T-cell (primary cell): Measurements from ENCODE around the gene FCRL4. TPM values are rescaled to one million over a fixed set of nuclear protein-coding genes. Genes with fewer than 3 reads are reported as not detected.

ENCODE experiments used
- ATAC-seq, 4 experiments: fragments of 200-7000 bp in 3 of 4; fragments of 150-1000 bp in 1 of 4; cut with Tn5 transposase; replicated peaks in 1 of 4; 1 replicate in 3 of 4; 2 replicates in 1 of 4; pipeline ENCODE4 v1.10.0; 2021; ENCODE audit warnings: moderate library complexity in 3 of 4, mild to moderate bottlenecking in 2 of 4, moderate number of reproducible peaks in 1 of 4
- CTCF ChIA-PET, 2 donors: fragments of 300-600 bp; sonication (Branson Sonifier 250); formaldehyde crosslinking; loops; one replicate each; lab custom pipeline; 2022; ENCODE audit warnings: antibody characterized with exemption in 2 of 2; lab: Charles Lee
- POLR2A ChIA-PET, 2 donors: fragments of 300-600 bp; sonication (Branson Sonifier 250); formaldehyde crosslinking; loops; one replicate each; lab custom pipeline; 2022; ENCODE audit warnings: antibody characterized with exemption in 2 of 2; lab: Charles Lee
- DNase-seq, 35 experiments: peaks; one replicate each; pipeline versions ENCODE4 v3.0.0 to v3.0.0-alpha.2; 2013 to 2023
- H3K27ac ChIP-seq: one replicate; pipeline ENCODE4 v1.5.1; 2013; ENCODE audit warnings: low read length
- H3K27me3 ChIP-seq, 2 experiments: replicated peaks in 1 of 2; 1 replicate in 1 of 2; 2 replicates in 1 of 2; pipeline versions ENCODE4 v1.6.1 to v1.7.0; 2013; ENCODE audit warnings: low read length in 1 of 2, mixed read lengths in 1 of 2; ENCODE audit not compliant: control insufficient read depth in 2 of 2, insufficient read depth in 2 of 2; ENCODE audit errors: extremely low read depth in 1 of 2
- H3K36me3 ChIP-seq, 2 donors: 1 replicate in 1 of 2; 2 replicates in 1 of 2; pipeline versions ENCODE4 v1.6.1 to v1.7.0; 2013; ENCODE audit warnings: low read length in 1 of 2; ENCODE audit not compliant: control insufficient read depth in 2 of 2, insufficient read depth in 1 of 2; ENCODE audit errors: extremely low read depth in 1 of 2
- H3K4me1 ChIP-seq, 2 experiments: 1 replicate in 1 of 2; 2 replicates in 1 of 2; pipeline versions ENCODE4 v1.6.1 to v1.7.0; 2013; ENCODE audit warnings: low read length in 2 of 2, mixed read lengths in 1 of 2; ENCODE audit not compliant: insufficient read depth in 2 of 2, control insufficient read depth in 1 of 2; ENCODE audit errors: extremely low read depth in 1 of 2
- H3K4me3 ChIP-seq, 2 donors: 1 replicate in 1 of 2; 2 replicates in 1 of 2; pipeline versions ENCODE4 v1.5.1 to v1.7.0; 2013; ENCODE audit warnings: mild to moderate bottlenecking in 2 of 2, low read length in 1 of 2, moderate library complexity in 1 of 2; ENCODE audit not compliant: control insufficient read depth in 1 of 2; ENCODE audit errors: extremely low read depth in 1 of 2
- H3K9me3 ChIP-seq: 2 replicates; pipeline ENCODE4 v1.7.0; 2013
- H3K27ac Mint-ChIP-seq, 2 donors: one replicate each; pipeline ENCODE4 v1.8.0; 2020 to 2021; ENCODE audit warnings: mild to moderate bottlenecking in 2 of 2, mixed read lengths in 2 of 2
- H3K27me3 Mint-ChIP-seq, 2 donors: one replicate each; pipeline ENCODE4 v1.8.0; 2021 to 2022; ENCODE audit warnings: mixed read lengths in 2 of 2
- H3K36me3 Mint-ChIP-seq: one replicate; pipeline ENCODE4 v1.8.0; 2021; ENCODE audit warnings: mixed read lengths
- H3K4me1 Mint-ChIP-seq, 3 donors: one replicate each; pipeline ENCODE4 v1.8.0; 2020 to 2022; ENCODE audit warnings: mixed read lengths in 3 of 3, mild to moderate bottlenecking in 1 of 3
- H3K4me3 Mint-ChIP-seq, 3 donors: one replicate each; pipeline ENCODE4 v1.8.0; 2020 to 2022; ENCODE audit warnings: mild to moderate bottlenecking in 3 of 3, mixed read lengths in 3 of 3, moderate library complexity in 3 of 3
- H3K9me3 Mint-ChIP-seq, 3 donors: one replicate each; pipeline ENCODE4 v1.8.0; 2020 to 2022; ENCODE audit warnings: mixed read lengths in 3 of 3
- WGBS: methylation state at CpG from one replicate; pipeline ENCODE4 v1.1.5; 2013; ENCODE audit warnings: missing lambda C conversion rate; ENCODE audit not compliant: insufficient coverage; 5-methylcytosine and 5-hydroxymethylcytosine counted together
- total RNA-seq, 35 experiments: library from RNA in 6 of 35; stranded (reverse) in 6 of 35; fragments of 120-200 nt in 1 of 35; gene quantifications; one replicate each; pipeline versions ENCODE4 v1.2.1 to v1.2.4 and lab custom pipeline; 2013 to 2026

Gene FCRL4
- total RNA-seq (under 1 TPM in 2 of 5 donors, not detected in 3; 0.07 to 0.15 TPM), total RNA-seq (lab: John Stamatoyannopoulos, UW) (0 to 0.57 (median 0.05) reads per million in 29 experiments)
- not detected for total RNA-seq (2013)

- Mint-ChIP-seq H3K27me3 (peaks cover 11 to 13% of the 10 kb centered on the region in 2 donors), H3K36me3 (no peaks in the 10 kb centered on the region), H3K4me1 (peaks cover 4 to 6% (median 4%) of the 10 kb centered on the region in 3 donors), H3K27ac (no peak within 1 kb of the TSS), H3K9me3 (no peaks in the 10 kb centered on the region), H3K4me3 (no peak within 1 kb of the TSS)
- POLR2A ChIA-PET, result no interaction called here
- CTCF ChIA-PET, result no interaction called here
- no CpG with 5 or more reads among the region's 2 CpGs for WGBS
- DNase-seq (no peak), ATAC-seq (no peak)
- Histone ChIP-seq H3K36me3 (no peaks in the 10 kb centered on the region), H3K27me3 (peaks cover 0 to 8% of the 10 kb centered on the region in 2 experiments), H3K27ac (no peak within 1 kb of the TSS), H3K4me1 (peaks cover 0 to 3% of the 10 kb centered on the region in 2 experiments), H3K9me3 (no peaks in the 10 kb centered on the region), H3K4me3 (no peak within 1 kb of the TSS)
These were observed at the start of gene FCRL4 for GRCh38 chr1:157597959-157598667. FCRL4 (minus strand) TSS chr1:157598085; CDS start chr1:157597944, 141 bp downstream.

GRCh38 chr1:157646144-157646543 is 48.3 kb upstream of the FCRL4 start:
- no peak overlapping the region for H3K4me3 Mint-ChIP-seq
- no peaks in the 10 kb centered on the region for H3K9me3 ChIP-seq
- POLR2A ChIA-PET, result no interaction called here

GRCh38 chr1:157641177-157641576 is 43.3 kb upstream of the FCRL4 start:
- no peaks in the 10 kb centered on the region for H3K9me3 ChIP-seq
- H3K27me3 Mint-ChIP-seq, result peaks cover 5 to 11% of the 10 kb centered on the region in 2 donors
- no peaks in the 10 kb centered on the region for H3K9me3 Mint-ChIP-seq
- WGBS, result 88% methylated on average over 1 of the region's 2 CpGs
- no peak overlapping the region for H3K4me3 Mint-ChIP-seq
- no peak overlapping the region for H3K27ac Mint-ChIP-seq
- H3K27ac ChIP-seq, result no peak overlapping the region
- DNase-seq (no peak), ATAC-seq (no peak)
- no peaks in the 10 kb centered on the region for H3K36me3 Mint-ChIP-seq
- H3K4me3 ChIP-seq, result no peak overlapping the region
- H3K36me3 ChIP-seq, result no peaks in the 10 kb centered on the region
- POLR2A ChIA-PET, result no interaction called here
- H3K4me1 ChIP-seq, result no peaks in the 10 kb centered on the region
- H3K4me1 Mint-ChIP-seq, result no peaks in the 10 kb centered on the region
- H3K27me3 ChIP-seq, result no peaks in the 10 kb centered on the region
- CTCF ChIA-PET, result no interaction called here

More at GRCh38 chr1:157646144-157646543, 48.3 kb upstream of the FCRL4 start:
- H3K36me3 Mint-ChIP-seq, result no peaks in the 10 kb centered on the region
- H3K27me3 ChIP-seq, result no peaks in the 10 kb centered on the region
- no peaks in the 10 kb centered on the region for H3K4me1 ChIP-seq
- no peaks in the 10 kb centered on the region for H3K36me3 ChIP-seq
- ATAC-seq (no peak), DNase-seq (no peak)
- no peak overlapping the region for H3K27ac Mint-ChIP-seq
- CTCF ChIA-PET, result no interaction called here
- H3K4me3 ChIP-seq, result no peak overlapping the region
- no peaks in the 10 kb centered on the region for H3K4me1 Mint-ChIP-seq
- no peaks in the 10 kb centered on the region for H3K9me3 Mint-ChIP-seq
- H3K27ac ChIP-seq, result no peak overlapping the region
- H3K27me3 Mint-ChIP-seq, result peaks cover 7 to 12% of the 10 kb centered on the region in 2 donors

GRCh38 chr1:157639800-157640199 is 41.9 kb upstream of the FCRL4 start:
- no peak overlapping the region for H3K4me3 Mint-ChIP-seq
- no peak for DNase-seq
- WGBS, result 78% methylated on average over 2 of the region's 4 CpGs
- no peaks in the 10 kb centered on the region for H3K36me3 Mint-ChIP-seq
- no peak overlapping the region for H3K27ac Mint-ChIP-seq
- ATAC-seq, result no peak
- no peak overlapping the region for H3K27ac ChIP-seq
- H3K4me1 Mint-ChIP-seq, result no peaks in the 10 kb centered on the region
- H3K4me1 ChIP-seq, result no peaks in the 10 kb centered on the region
- H3K27me3 ChIP-seq, result no peaks in the 10 kb centered on the region
- no peaks in the 10 kb centered on the region for H3K36me3 ChIP-seq
- ChIA-PET POLR2A (no interaction called here), CTCF (no interaction called here)
- peaks cover 0 to 10% of the 10 kb centered on the region in 2 donors for H3K27me3 Mint-ChIP-seq
- H3K9me3 ChIP-seq, result no peaks in the 10 kb centered on the region
- no peak overlapping the region for H3K4me3 ChIP-seq
- no peaks in the 10 kb centered on the region for H3K9me3 Mint-ChIP-seq

GRCh38 chr1:157628773-157629172 is 30.9 kb upstream of the FCRL4 start:
- no CpG with 5 or more reads among the region's 1 CpG for WGBS
- no peaks in the 10 kb centered on the region for H3K9me3 ChIP-seq
- H3K4me1 ChIP-seq, result peaks cover 0 to 15% of the 10 kb centered on the region in 2 experiments
- H3K36me3 ChIP-seq, result no peaks in the 10 kb centered on the region
- H3K4me1 Mint-ChIP-seq, result peaks cover 0 to 11% (median 10%) of the 10 kb centered on the region in 3 donors
- peak in 2 of 4 experiments; percentile 57 to 71 for ATAC-seq
- H3K27me3 ChIP-seq, result peaks cover 0 to 3% of the 10 kb centered on the region in 2 experiments
- ChIA-PET POLR2A (no interaction called here), CTCF (no interaction called here)
- H3K27me3 Mint-ChIP-seq, result peaks cover 8 to 25% of the 10 kb centered on the region in 2 donors
- no peak overlapping the region for H3K4me3 ChIP-seq
- peak in 1 of 35 experiments; percentile 43 for DNase-seq
- H3K27ac ChIP-seq, result no peak overlapping the region
- H3K4me3 Mint-ChIP-seq, result no peak overlapping the region
- no peaks in the 10 kb centered on the region for H3K9me3 Mint-ChIP-seq
- no peaks in the 10 kb centered on the region for H3K36me3 Mint-ChIP-seq
- no peak overlapping the region for H3K27ac Mint-ChIP-seq

GRCh38 chr1:157626099-157626498 is 28.2 kb upstream of the FCRL4 start:
- H3K27ac Mint-ChIP-seq, result no peak overlapping the region
- 86% methylated on average over 1 of the region's 2 CpGs for WGBS
- Histone ChIP-seq H3K9me3 (no peaks in the 10 kb centered on the region), H3K36me3 (no peaks in the 10 kb centered on the region), H3K27me3 (peaks cover 0 to 3% of the 10 kb centered on the region in 2 experiments), H3K4me1 (peaks cover 0 to 15% of the 10 kb centered on the region in 2 experiments), H3K27ac (no peak overlapping the region), H3K4me3 (no peak overlapping the region)
- ATAC-seq, result no peak
- no peak overlapping the region for H3K4me3 Mint-ChIP-seq
- ChIA-PET POLR2A (no interaction called here), CTCF (no interaction called here)
- no peaks in the 10 kb centered on the region for H3K9me3 Mint-ChIP-seq
- peaks cover 4 to 26% of the 10 kb centered on the region in 2 donors for H3K27me3 Mint-ChIP-seq
- peak in 9 of 35 experiments; percentile 1 to 37 (median 5) for DNase-seq
- peaks cover 0 to 11% (median 10%) of the 10 kb centered on the region in 3 donors for H3K4me1 Mint-ChIP-seq
- H3K36me3 Mint-ChIP-seq, result no peaks in the 10 kb centered on the region
